GM19043 (cell line): ENCODE data around the gene ZNF727.
"Not testable (repeated sequence)": the region's sequence is repeated elsewhere in the genome, so short reads cannot be mapped to it uniquely, and the experiment has no call there.

ENCODE experiments used
- ATAC-seq: cut with Tn5 transposase; IDR thresholded peaks from one replicate; pipeline ENCODE4 v1.9.1; 2021; ENCODE audit warnings: low read depth; ENCODE audit not compliant: unreplicated experiment

The ZNF727 gene

GRCh38 chr7:64045301-64046040 lies at the start of gene ZNF727:
Gene ZNF727 (plus strand): TSS chr7:64045434. CDS start chr7:64045622, 188 bp downstream.
- ATAC-seq = no peak

- ATAC-seq = no peak
Measured at GRCh38 chr7:63998549-63998948, 46.7 kb upstream of the ZNF727 start, which contains the start of gene ZNF722. Gene ZNF722 (plus strand): TSS chr7:63998849. CDS start chr7:63998962, 113 bp downstream.

GRCh38 chr7:64015496-64015895 lies 29.7 kb upstream of the ZNF727 start:
- not testable (repeated sequence) for ATAC-seq

GRCh38 chr7:64035388-64035787 lies 9.8 kb upstream of the ZNF727 start:
- ATAC-seq = no peak

GRCh38 chr7:64037095-64037494 lies 8.1 kb upstream of the ZNF727 start:
- no peak for ATAC-seq

- no peak for ATAC-seq
Measured at GRCh38 chr7:64046041-64046389, 781 bp downstream of the ZNF727 start.

- ATAC-seq = not testable (repeated sequence)
Measured at GRCh38 chr7:64077837-64078698, 32.8 kb downstream of the ZNF727 start.

- ATAC-seq = no peak
Measured at GRCh38 chr7:64078699-64078994, 33.4 kb downstream of the ZNF727 start.

- ATAC-seq = no peak
Measured at GRCh38 chr7:64087501-64087900, 42.3 kb downstream of the ZNF727 start.

- not testable (repeated sequence) for ATAC-seq
Measured at GRCh38 chr7:64088863-64089262, 43.6 kb downstream of the ZNF727 start.
